Skeletal muscle satellite cell (primary cell): ENCODE data around the gene ITGAE.
A peak's percentile ranks its signal among the peaks of the same experiment; 100 is the strongest.

Experiments
- H3K27me3 ChIP-seq: 2 replicates; pipeline ENCODE4 v1.7.0; 2013; ENCODE audit warnings: low read length; ENCODE audit not compliant: control insufficient read depth, insufficient read depth
- H3K36me3 ChIP-seq: 2 replicates; pipeline ENCODE4 v1.7.0; 2013; ENCODE audit warnings: mild to moderate bottlenecking, control low read depth, low read length; ENCODE audit not compliant: insufficient read depth
- H3K4me1 ChIP-seq: 2 replicates; pipeline ENCODE4 v1.7.0; 2013; ENCODE audit warnings: low read length; ENCODE audit not compliant: control insufficient read depth, insufficient read depth
- H3K4me2 ChIP-seq: 2 replicates; pipeline ENCODE4 v1.7.0; 2013; ENCODE audit warnings: mild to moderate bottlenecking, low read length
- H3K4me3 ChIP-seq: 2 replicates; pipeline ENCODE4 v1.7.0; 2013; ENCODE audit warnings: low read length
- H3K9ac ChIP-seq: 2 replicates; pipeline ENCODE4 v1.7.0; 2013; ENCODE audit warnings: mild to moderate bottlenecking, low read depth, low read length, moderate library complexity
- H3K9me3 ChIP-seq: replicated peaks from 2 replicates; pipeline ENCODE4 v1.7.0; 2013; ENCODE audit warnings: mild to moderate bottlenecking, control low read depth, low read length

ITGAE gene

DNA sequence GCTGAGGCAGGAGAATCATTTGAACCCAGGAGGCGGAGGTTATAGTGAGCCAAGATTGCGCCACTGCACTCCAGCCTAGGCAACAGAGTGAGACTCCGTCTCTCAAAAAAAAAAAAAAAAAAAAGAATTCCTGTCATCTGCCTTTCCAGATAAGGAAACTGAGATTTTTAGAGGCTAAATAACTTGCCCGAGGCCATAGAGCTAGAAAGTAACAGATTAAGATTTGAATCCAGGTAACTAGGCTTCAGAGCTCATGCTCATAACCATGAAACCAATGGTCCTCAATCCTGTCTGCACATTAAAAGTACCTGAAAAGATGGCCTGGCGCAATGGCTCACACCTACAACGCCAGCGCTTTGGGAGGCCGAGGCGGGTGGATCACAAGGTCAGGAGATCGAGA lies 35.6 kb upstream of the ITGAE start:
- H3K36me3 ChIP-seq = peaks cover 27% of the 10 kb centered on the region
- no peaks in the 10 kb centered on the region for H3K27me3 ChIP-seq
- no peak overlapping the region for H3K4me2 ChIP-seq

DNA sequence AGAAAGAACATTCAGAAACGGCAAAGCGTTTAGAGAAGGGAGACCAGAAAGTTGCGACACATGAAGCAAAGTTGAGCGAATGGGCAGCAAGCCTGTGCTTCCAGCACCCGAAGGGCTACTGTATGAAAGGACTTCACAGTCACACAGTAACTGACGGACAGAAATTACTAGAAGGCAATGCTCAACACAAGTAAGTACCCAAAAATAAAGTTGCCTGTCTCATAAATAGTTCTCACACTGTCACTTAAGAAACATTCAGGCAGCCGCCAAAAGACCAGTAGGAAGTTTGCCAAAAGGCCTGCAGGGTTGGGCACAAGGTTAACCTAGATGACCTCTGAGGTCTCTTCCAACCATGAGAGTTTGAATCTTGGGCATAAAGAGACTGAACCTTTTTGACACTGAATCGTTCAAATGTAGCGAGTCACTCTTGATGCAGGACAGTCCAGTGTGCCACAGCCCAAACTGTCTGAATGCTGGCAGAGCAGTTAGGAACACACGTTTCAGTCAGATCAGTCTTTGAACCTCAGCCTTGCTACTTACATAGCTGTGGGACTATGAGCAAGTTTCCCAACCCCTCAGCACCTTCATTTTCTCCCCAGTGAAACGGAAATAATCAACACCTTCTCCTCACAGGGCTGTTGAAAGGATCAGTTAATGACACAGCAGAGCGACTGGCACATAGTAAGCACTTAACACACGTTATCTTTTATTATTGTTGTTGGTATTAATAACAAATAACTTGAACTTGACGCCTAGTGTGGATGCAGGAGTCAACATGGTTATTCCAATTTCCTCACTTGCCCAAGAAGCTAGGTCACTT lies 34.6 kb upstream of the ITGAE start:
- Histone ChIP-seq H3K9ac (no peak overlapping the region), H3K36me3 (peaks cover 27% of the 10 kb centered on the region)

More for the DNA sequence above, 35.6 kb upstream of the ITGAE start:
- no peak overlapping the region for H3K4me3 ChIP-seq
- peaks cover 12% of the 10 kb centered on the region for H3K4me1 ChIP-seq
- no peak overlapping the region for H3K9ac ChIP-seq
- H3K9me3 ChIP-seq = no peaks in the 10 kb centered on the region

DNA sequence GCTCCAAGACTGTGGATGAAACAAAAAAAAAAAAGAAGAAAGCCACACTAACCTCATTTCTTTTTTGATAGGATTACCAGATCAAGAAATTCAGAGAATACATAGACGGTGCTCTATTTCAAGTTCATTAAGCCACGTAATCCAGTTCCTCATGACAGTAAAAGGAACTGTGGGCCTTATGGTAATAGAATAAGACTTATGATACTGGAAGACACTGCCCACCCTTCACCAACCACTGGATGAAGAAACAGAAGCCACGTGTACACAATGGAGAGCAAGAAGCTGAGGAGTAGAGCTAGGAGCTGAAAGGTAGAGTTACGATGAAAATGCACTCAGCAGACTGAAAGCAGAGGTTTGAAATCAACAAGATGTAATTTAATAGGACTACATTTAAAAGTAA lies 33.8 kb upstream of the ITGAE start:
- Histone ChIP-seq H3K4me3 (no peak overlapping the region), H3K4me2 (no peak overlapping the region), H3K9me3 (no peaks in the 10 kb centered on the region), H3K36me3 (peaks cover 21% of the 10 kb centered on the region), H3K9ac (no peak overlapping the region), H3K4me1 (peaks cover 12% of the 10 kb centered on the region), H3K27me3 (no peaks in the 10 kb centered on the region)

More for the DNA sequence above, 34.6 kb upstream of the ITGAE start:
- Histone ChIP-seq H3K27me3 (no peaks in the 10 kb centered on the region), H3K4me2 (no peak overlapping the region), H3K4me1 (peaks cover 12% of the 10 kb centered on the region), H3K9me3 (no peaks in the 10 kb centered on the region), H3K4me3 (no peak overlapping the region)

DNA sequence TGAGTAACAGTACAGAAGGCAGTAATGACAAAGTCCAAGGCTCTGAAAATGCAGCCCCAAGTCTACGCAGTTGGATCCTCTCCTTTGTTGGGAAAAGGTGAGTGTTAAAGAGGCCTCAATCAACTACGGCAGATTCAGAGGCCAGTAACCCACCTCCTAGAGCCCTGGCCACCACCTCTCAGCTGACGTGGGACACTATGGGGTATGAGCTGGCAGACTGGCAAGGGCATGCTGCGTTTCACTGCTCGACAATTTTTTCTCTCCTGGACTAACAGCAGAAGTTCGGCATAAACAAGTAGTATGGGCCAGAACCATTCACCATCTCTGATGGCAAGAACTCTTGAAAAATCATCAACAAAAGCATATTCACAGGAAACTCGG lies 27.9 kb upstream of the ITGAE start:
- Histone ChIP-seq H3K4me2 (no peak overlapping the region), H3K9me3 (no peaks in the 10 kb centered on the region), H3K36me3 (peaks cover 47% of the 10 kb centered on the region), H3K4me1 (peaks cover 4% of the 10 kb centered on the region), H3K27me3 (no peaks in the 10 kb centered on the region), H3K9ac (no peak overlapping the region), H3K4me3 (no peak overlapping the region)

DNA sequence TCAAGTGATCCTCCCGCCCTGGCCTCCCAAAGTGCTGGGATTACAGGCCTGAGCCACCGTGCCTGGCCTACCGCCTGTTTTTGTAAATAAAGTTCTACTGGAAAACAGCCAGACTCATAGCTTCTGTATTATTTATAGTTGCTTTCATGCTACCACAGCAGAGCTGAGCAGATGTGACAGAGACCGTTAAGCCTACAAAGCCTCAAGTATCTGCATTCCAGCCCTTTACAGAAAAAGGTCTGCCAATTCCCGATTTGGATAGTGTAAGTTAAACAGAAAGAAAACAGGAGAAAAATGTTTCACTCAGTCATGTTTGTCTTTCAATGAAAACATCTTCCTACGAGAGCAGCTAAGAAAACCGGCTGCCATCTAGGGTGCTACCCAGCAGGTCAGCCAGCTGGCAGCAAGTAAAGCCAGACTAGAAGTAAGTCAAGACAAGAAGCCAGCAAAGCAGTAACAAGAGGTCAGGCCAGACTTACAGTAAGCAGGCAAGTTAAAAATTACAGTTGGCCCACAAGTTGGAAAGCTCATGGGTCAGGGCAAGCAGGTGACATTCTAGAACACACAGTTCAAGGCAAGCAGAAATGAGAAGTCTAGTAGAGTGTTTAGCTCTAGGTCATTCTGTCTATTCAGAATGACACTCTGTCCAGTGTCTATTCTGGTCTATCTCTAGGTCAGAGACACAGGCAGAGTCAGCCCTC lies 27.3 kb upstream of the ITGAE start:
- H3K36me3 ChIP-seq = peaks cover 49% of the 10 kb centered on the region
- no peak overlapping the region for H3K9ac ChIP-seq
- H3K27me3 ChIP-seq = no peaks in the 10 kb centered on the region

DNA sequence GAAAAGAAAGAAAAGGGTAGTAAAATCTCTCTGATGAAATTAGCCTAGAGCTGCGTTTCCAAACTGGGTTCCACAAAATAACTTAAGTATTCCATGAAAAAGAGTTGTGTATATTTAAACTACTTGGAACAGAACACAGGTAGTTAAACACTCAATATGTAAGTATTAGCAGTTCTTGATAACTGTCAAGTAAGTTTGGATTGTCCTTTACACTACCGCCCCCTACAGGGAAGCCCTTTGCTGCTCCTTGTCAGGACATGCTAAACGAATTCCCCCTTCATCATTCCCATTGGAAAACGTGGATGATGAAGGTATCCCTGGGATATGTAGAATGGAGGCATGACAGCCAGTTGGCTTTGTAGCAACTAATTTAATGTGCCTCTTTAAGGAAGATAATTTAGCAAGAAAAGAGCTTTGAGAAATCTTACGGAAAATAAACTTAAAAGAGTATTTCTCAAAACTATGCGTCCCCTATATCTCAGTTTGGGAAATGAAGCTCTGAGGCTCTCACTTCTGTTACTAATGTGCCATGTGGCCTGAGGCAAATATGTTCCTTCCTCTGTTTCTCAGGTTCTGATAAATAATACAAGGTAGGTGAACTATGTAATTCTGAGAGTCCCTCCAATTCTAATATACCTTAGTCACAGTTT lies 26.3 kb upstream of the ITGAE start:
- Histone ChIP-seq H3K9ac (no peak overlapping the region), H3K4me1 (peaks cover 4% of the 10 kb centered on the region), H3K27me3 (no peaks in the 10 kb centered on the region), H3K4me3 (no peak overlapping the region), H3K4me2 (no peak overlapping the region), H3K36me3 (peaks cover 54% of the 10 kb centered on the region), H3K9me3 (no peaks in the 10 kb centered on the region)

More for the DNA sequence above, 27.3 kb upstream of the ITGAE start:
- Histone ChIP-seq H3K4me3 (no peak overlapping the region), H3K4me1 (peaks cover 4% of the 10 kb centered on the region), H3K4me2 (peak overlapping the region; percentile 1), H3K9me3 (no peaks in the 10 kb centered on the region)

DNA sequence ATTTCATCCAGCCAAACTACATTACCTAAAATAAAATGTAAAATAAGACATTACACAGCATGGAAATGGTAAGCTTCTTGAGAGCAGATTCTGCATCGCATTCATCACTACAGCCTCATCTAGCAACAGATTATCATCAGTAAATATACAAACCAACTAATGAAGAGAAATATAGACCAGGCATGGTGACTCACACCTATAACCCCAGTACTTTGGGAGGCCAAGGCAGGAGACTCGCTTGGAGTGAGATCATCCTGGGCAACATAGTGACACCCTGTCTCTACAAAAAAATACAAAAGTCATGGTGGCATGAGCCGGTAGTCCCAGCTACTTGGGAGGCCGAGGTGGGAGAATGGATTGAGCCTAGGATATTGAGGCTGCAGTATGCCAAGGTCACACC lies 25.2 kb upstream of the ITGAE start:
- Histone ChIP-seq H3K36me3 (peaks cover 61% of the 10 kb centered on the region), H3K4me1 (peaks cover 4% of the 10 kb centered on the region), H3K9me3 (no peaks in the 10 kb centered on the region), H3K4me2 (no peak overlapping the region), H3K9ac (no peak overlapping the region), H3K4me3 (no peak overlapping the region), H3K27me3 (no peaks in the 10 kb centered on the region)

DNA sequence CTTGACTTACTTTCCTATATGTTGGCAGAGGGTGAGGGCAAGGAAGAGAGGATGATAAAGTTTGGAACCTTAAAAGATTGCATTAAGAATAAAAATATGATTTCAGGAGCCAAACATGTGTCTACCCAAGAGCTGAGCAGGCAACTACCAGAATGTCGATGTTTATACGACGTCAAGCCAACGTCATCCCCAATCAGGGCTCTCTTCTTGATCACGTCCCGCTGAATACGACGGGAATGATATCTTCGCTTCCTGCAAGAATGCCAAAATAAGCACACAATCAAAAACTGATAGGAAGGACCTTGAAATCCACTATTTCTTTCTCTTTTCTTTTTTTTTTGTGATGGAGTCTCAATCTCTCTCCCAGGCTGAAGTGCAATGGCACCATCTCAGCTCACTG lies 20.1 kb upstream of the ITGAE start:
- H3K9ac ChIP-seq = no peak overlapping the region
- H3K4me3 ChIP-seq = no peak overlapping the region
- no peaks in the 10 kb centered on the region for H3K27me3 ChIP-seq
- no peaks in the 10 kb centered on the region for H3K4me1 ChIP-seq
- peaks cover 80% of the 10 kb centered on the region for H3K36me3 ChIP-seq
- H3K4me2 ChIP-seq = no peak overlapping the region
- no peaks in the 10 kb centered on the region for H3K9me3 ChIP-seq

DNA sequence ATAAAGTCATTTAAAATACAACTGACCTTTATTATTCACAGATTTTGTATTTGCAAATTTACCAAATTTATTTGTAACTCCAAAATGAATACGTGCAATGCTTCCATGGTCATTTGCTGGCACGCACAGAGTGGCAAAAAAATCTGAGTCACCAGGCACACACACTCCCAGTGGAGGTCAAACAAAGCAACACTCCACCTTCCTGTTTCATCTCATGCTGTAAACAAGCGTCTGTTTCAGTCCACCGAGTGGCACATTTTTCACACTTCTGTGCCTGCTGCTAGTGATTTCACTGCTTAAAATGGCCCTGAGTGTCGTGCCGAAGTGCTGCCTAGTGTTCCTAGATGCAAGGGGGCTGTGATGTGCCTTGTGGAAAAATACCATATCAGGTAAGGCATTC lies 17.8 kb upstream of the ITGAE start:
- Histone ChIP-seq H3K9ac (no peak overlapping the region), H3K4me2 (no peak overlapping the region), H3K4me1 (no peaks in the 10 kb centered on the region), H3K27me3 (no peaks in the 10 kb centered on the region), H3K9me3 (no peaks in the 10 kb centered on the region), H3K36me3 (peaks cover 82% of the 10 kb centered on the region), H3K4me3 (no peak overlapping the region)

DNA sequence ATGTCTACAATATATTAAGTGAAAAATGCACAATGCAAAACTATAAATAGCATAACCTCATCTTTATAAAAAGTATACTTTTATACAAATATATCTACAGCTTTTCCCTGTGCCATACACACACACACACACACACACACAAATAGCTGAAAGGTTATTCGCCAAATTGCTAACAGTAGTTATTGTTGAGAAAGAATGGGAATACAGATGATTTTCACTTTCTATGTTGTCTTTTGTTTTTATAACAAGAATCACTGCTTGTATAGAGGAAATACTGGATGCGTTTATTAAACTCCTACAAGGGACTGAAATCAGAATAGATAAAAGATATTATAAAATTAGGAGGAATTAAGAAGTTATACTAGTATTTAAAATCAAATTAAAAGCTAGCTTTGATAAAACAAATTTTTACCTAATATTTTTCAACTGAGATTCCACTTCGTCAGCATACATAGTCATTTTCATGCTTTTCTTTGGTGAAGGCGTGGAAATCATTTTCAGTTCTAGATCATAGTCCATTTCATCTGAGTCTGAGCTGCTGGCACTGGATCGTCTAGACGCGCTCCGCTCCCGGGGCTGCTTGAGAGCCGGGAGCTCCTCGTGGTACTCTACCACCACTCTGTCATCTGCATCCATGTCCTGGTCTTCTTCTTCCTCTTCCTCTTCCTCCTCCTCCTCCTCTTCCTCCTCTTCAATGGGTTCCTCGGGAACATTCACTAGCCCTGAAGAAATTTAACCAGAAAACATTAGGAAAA lies 17.0 kb upstream of the ITGAE start:
- Histone ChIP-seq H3K36me3 (peaks cover 83% of the 10 kb centered on the region), H3K27me3 (no peaks in the 10 kb centered on the region), H3K4me1 (no peaks in the 10 kb centered on the region), H3K9me3 (no peaks in the 10 kb centered on the region), H3K4me3 (no peak overlapping the region), H3K9ac (no peak overlapping the region), H3K4me2 (no peak overlapping the region)

DNA sequence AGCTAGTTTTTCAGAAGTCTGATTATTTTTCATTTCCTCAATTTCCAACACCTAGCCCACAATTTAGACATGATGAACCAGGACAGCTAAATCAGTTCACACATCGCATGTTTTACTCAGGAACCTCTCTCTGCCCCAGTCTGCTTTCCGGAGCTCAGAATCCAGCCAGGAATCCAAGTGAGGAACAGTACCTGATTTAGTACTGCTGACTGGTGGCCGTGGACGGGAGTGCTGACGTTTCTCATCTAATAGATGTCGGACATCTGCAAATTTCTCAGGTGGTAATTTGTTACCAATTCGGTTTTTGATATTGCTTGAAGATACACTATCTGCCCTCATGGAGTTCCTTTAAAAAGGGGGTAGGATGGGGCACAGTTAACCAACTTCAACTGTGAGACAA lies 14.9 kb upstream of the ITGAE start:
- H3K4me1 ChIP-seq = no peaks in the 10 kb centered on the region
- H3K36me3 ChIP-seq = peaks cover 84% of the 10 kb centered on the region
- no peaks in the 10 kb centered on the region for H3K27me3 ChIP-seq
- H3K4me2 ChIP-seq = no peak overlapping the region
- no peaks in the 10 kb centered on the region for H3K9me3 ChIP-seq
- no peak overlapping the region for H3K9ac ChIP-seq
- H3K4me3 ChIP-seq = no peak overlapping the region
